Activated CD4-positive, alpha-beta T cell treated with anti-CD3 and anti-CD28 coated beads, Interleukin-2, amount 50 U/mL, for 4 hours (primary cell): Measurements from ENCODE around the gene MED17.
"Not testable (repeated sequence)": the region's sequence is repeated elsewhere in the genome, so short reads cannot be mapped to it uniquely, and the experiment has no call there.

ENCODE experiments used
- DNase-seq, 2 experiments: peaks; one replicate each; pipeline ENCODE4 v3.0.0-alpha.2; 2020

The MED17 gene

GRCh38 chr11:93759123-93759522 is 25.0 kb upstream of the MED17 start:
- DNase-seq: not testable (repeated sequence)

GRCh38 chr11:93761910-93762309 is 22.2 kb upstream of the MED17 start:
- no peak for DNase-seq

GRCh38 chr11:93765551-93765950 is 18.5 kb upstream of the MED17 start:
- DNase-seq: no peak

GRCh38 chr11:93766504-93766903 is 17.6 kb upstream of the MED17 start:
- no peak for DNase-seq

GRCh38 chr11:93767018-93767417 is 17.1 kb upstream of the MED17 start:
- DNase-seq: no peak

GRCh38 chr11:93770160-93770559 is 13.9 kb upstream of the MED17 start:
- no peak for DNase-seq

GRCh38 chr11:93772123-93772522 is 12.0 kb upstream of the MED17 start:
- DNase-seq: no peak

- DNase-seq: no peak
Measured at GRCh38 chr11:93773045-93773477, 11.0 kb upstream of the MED17 start.

GRCh38 chr11:93773601-93774200 is 10.4 kb upstream of the MED17 start:
- no peak for DNase-seq

GRCh38 chr11:93774560-93774959 is 9.5 kb upstream of the MED17 start:
- DNase-seq: not testable (repeated sequence)

GRCh38 chr11:93775289-93775688 is 8.8 kb upstream of the MED17 start:
- no peak for DNase-seq

- no peak for DNase-seq
Measured at GRCh38 chr11:93783362-93783761, 720 bp upstream of the MED17 start.

- DNase-seq: no peak
Measured at GRCh38 chr11:93783765-93784144, 327 bp upstream of the MED17 start.

- DNase-seq: no peak
Measured at GRCh38 chr11:93784935-93785360, 866 bp downstream of the MED17 start.

GRCh38 chr11:93791493-93791892 is 7.4 kb downstream of the MED17 start:
- DNase-seq: no peak

- no peak for DNase-seq
Measured at GRCh38 chr11:93796441-93797231, 12.6 kb downstream of the MED17 start.

GRCh38 chr11:93801366-93801765 is 17.3 kb downstream of the MED17 start:
- no peak for DNase-seq

- DNase-seq: no peak
Measured at GRCh38 chr11:93804879-93805278, 20.8 kb downstream of the MED17 start.

- no peak for DNase-seq
Measured at GRCh38 chr11:93807980-93808379, 23.9 kb downstream of the MED17 start.

GRCh38 chr11:93813974-93814373 is 29.9 kb downstream of the MED17 start:
- DNase-seq: no peak

- DNase-seq: no peak
Measured at GRCh38 chr11:93814966-93815633, 31.0 kb downstream of the MED17 start.

- no peak for DNase-seq
Measured at GRCh38 chr11:93817426-93818348, 33.6 kb downstream of the MED17 start.
